GM06990 (cell line): Measurements from ENCODE around the gene C2orf42.

Experiments
- DNase-seq: peaks from one replicate; pipeline ENCODE4 v3.0.0-alpha.2; 2011; ENCODE audit not compliant: insufficient read length; ENCODE audit errors: extremely low read depth
- H3K27me3 ChIP-seq: replicated peaks from 2 replicates; pipeline ENCODE4 v1.6.0; 2011; ENCODE audit warnings: low read length; ENCODE audit not compliant: control insufficient read depth, insufficient read depth
- H3K36me3 ChIP-seq: 2 replicates; pipeline ENCODE4 v1.5.1; 2011; ENCODE audit warnings: low read length; ENCODE audit not compliant: control insufficient read depth, insufficient read depth
- H3K4me3 ChIP-seq: replicated peaks from 2 replicates; pipeline ENCODE4 v1.5.1; 2011; ENCODE audit warnings: low read depth, mild to moderate bottlenecking, control low read depth, low read length
- TF ChIP-seq, protein P1 (sequence below): IDR thresholded peaks from 2 replicates; pipeline ENCODE4 v1.5.1; 2011; ENCODE audit warnings: low read length, control low read depth, mild to moderate bottlenecking, inconsistent platforms; ENCODE audit not compliant: insufficient read depth, poor library complexity, severe bottlenecking

C2orf42 gene

DNA sequence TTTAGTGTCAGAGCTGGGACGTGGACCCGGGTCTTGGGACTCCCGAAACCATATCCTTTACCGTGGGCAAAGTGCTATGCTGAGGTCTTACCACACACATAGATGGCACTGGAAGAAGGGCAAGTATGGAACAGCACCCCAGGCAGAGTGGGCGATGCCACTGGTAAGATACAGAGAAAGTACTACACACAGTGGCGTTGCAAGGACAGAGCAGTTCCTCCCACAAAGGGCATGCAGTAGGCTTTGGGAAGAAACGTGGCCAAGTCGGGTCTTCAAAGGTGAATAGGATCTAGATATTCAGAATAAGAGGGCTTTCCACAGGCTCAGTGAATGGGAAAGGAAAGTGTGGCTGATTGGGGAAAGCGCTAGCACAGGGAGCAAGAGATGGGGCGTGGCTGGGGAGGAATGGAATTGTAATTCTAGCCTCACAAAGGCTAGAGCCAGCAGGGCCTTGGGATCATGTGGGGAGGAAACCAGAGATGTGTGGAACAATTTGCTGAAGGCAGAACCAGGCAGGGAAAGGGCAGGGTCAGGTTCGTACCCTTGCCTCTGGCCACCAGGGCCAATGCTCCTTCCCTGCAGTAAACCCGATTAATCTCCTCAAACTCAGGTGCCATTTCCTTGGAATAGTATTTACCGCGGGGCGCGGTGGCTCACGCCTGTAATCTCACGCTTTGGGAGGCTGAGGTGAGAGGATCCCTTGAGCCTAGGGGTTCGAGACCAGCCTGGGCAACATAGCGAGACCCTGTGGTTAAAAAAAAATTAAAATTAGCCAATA, 67.6 kb downstream of the C2orf42 start:
- TF ChIP-seq, protein P1, sequence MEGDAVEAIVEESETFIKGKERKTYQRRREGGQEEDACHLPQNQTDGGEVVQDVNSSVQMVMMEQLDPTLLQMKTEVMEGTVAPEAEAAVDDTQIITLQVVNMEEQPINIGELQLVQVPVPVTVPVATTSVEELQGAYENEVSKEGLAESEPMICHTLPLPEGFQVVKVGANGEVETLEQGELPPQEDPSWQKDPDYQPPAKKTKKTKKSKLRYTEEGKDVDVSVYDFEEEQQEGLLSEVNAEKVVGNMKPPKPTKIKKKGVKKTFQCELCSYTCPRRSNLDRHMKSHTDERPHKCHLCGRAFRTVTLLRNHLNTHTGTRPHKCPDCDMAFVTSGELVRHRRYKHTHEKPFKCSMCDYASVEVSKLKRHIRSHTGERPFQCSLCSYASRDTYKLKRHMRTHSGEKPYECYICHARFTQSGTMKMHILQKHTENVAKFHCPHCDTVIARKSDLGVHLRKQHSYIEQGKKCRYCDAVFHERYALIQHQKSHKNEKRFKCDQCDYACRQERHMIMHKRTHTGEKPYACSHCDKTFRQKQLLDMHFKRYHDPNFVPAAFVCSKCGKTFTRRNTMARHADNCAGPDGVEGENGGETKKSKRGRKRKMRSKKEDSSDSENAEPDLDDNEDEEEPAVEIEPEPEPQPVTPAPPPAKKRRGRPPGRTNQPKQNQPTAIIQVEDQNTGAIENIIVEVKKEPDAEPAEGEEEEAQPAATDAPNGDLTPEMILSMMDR: no peak
- H3K27me3 ChIP-seq: no peaks in the 10 kb centered on the region
- H3K36me3 ChIP-seq: no peaks in the 10 kb centered on the region
- no peak for DNase-seq
- H3K4me3 ChIP-seq: no peak overlapping the region

DNA sequence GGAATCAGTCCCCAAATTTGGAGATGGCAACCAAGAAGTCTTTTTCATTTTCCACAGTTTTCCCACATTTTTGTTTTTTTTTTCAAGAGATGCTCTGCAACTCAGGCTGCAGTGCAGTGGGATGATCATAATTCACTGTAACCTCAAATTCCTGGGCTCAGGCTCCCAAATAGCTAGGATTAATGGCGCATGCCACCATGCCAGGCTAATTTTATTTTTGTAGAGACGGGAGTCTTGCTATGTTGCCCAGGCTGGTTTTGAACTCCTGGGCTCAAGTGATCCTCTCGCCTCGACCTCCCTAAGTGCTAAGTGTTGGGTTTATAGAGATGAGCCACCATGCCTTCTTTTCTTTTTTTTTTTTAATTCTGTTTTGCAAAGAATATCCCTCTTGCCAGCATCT, 68.3 kb downstream of the C2orf42 start:
- H3K4me3 ChIP-seq: no peak overlapping the region
- TF ChIP-seq, protein P1: no peak
- no peaks in the 10 kb centered on the region for H3K36me3 ChIP-seq
- H3K27me3 ChIP-seq: no peaks in the 10 kb centered on the region
- no peak for DNase-seq

DNA sequence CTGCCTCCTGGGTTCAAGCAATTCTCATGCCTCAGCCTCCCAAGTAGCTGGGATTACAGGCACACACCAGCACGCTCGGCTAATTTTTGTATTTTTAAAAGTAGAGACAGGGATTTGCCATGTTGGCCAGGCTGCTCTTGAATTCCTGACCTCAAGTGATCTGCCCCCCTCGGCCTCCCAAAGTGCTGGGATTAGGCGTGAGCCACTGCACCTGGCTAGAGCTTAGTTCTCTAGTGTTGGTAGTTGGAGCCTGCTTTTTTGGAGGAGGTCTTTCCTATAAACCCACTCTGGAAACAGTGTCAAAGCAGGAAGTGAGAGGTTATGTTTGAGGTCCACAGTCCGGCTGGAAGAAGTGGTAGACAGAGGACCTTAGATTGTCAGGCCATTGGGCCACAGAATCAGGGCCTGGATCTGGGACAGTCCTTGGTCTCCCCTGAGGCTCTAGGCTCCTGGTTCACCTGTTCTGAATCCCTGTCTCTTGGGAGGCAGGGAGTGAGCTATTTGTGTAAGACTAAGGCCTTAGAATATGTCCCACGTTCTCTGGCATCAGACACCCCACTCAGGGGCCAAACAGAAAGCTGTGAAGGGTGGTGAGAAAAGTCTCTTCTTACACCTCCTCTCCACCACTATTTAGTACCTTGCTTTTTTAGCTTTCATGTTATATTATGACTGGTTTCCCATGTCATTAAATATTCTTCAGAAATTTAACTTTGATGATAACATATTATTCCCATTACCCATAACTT, 69.0 kb downstream of the C2orf42 start:
- TF ChIP-seq, protein P1: no peak
- Histone ChIP-seq H3K36me3 (no peaks in the 10 kb centered on the region), H3K27me3 (no peaks in the 10 kb centered on the region), H3K4me3 (no peak overlapping the region)
- peak; percentile 54 for DNase-seq

DNA sequence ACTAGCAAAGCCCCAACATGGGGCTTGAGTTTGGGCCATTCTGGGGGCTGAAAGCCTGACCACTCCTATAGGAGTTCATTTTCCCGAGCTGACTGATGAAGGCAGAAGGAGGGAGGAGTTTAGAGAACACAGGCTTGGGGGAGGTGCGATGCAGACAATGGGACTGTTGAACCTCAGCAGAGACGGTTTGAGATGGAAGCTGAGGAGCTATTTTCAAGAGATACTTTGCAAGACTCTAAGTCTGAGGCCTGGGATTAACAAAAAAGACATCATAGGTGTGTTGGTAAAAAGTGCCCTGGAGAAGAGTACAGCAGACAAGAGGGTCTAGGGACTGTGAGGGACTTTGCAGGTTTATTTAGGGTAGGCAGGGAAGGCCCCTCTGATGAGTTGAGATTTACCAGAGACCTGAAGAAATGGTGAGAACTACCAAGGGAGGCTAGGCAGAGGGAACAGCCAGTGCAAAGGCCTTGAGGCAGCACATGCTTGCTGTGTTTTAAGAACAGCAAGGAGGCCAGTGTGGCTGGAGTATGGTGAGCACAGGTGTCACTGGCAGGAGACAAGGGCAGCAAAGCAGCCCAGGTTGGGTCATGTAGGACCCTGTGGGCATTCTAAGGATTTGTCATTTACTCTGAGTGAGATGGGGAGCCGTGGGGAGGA, 71.9 kb downstream of the C2orf42 start:
- TF ChIP-seq, protein P1: no peak
- no peaks in the 10 kb centered on the region for H3K36me3 ChIP-seq
- no peaks in the 10 kb centered on the region for H3K27me3 ChIP-seq
- no peak for DNase-seq
- H3K4me3 ChIP-seq: no peak overlapping the region

DNA sequence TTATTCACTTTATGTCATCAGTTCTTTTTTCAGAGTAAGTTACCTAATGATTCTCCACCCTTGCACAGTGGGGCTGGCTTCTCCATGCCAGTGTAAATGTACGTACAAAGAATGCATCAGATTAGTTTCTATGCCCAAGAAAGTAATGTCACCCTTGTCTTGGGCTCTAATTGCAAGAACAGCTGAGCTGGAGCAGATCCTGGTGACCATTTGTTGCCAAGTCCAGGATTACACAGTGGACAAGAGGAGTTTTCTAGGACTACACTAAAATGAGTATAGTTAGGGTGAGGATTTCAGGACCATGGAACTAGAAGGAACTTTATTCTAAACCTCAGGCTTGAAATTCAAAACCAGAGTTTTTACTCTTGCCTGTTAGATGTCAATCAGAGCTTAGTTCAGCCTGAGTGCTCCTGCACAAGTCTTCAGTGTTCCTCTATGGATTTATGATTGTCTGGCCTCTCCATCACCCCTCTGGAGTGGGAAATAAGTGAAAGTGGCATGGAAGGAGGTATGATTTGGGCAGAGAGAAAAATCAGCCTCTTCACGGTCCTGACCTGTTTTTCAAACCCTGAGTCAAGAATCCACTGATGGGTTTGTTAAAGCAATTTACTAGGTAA, 73.8 kb downstream of the C2orf42 start:
- TF ChIP-seq, protein P1: no peak
- H3K27me3 ChIP-seq: no peaks in the 10 kb centered on the region
- no peak overlapping the region for H3K4me3 ChIP-seq
- H3K36me3 ChIP-seq: no peaks in the 10 kb centered on the region
- no peak for DNase-seq
